Mesenchymal stem cell (in vitro differentiated cells and primary cell): ENCODE data around the gene SERPINE1.
"Not testable (repeated sequence)": the region's sequence is repeated elsewhere in the genome, so short reads cannot be mapped to it uniquely, and the experiment has no call there.

Experiments
- DNase-seq: peaks from one replicate; pipeline ENCODE4 v3.0.0-alpha.2; 2013
- H2AFZ ChIP-seq: one replicate; pipeline ENCODE4 v1.6.1; 2013; ENCODE audit warnings: low read depth, mild to moderate bottlenecking, control low read depth, inconsistent platforms, low read length, moderate library complexity
- H2AK5ac ChIP-seq: 2 replicates; pipeline ENCODE4 v1.6.1; 2013; ENCODE audit warnings: low read length, moderate library complexity, mild to moderate bottlenecking, inconsistent platforms; ENCODE audit not compliant: severe bottlenecking
- H2BK120ac ChIP-seq: one replicate; pipeline ENCODE4 v1.6.1; 2013; ENCODE audit warnings: low read depth, mild to moderate bottlenecking, inconsistent platforms, low read length, moderate library complexity
- H2BK12ac ChIP-seq, 2 experiments: one replicate each; pipeline ENCODE4 v1.6.1; 2013; ENCODE audit warnings: inconsistent platforms in 2 of 2, low read length in 2 of 2, mild to moderate bottlenecking in 2 of 2, moderate library complexity in 2 of 2, control low read depth in 1 of 2
- H2BK15ac ChIP-seq: one replicate; pipeline ENCODE4 v1.6.1; 2013; ENCODE audit warnings: mild to moderate bottlenecking, low read depth, inconsistent platforms; ENCODE audit not compliant: poor library complexity, severe bottlenecking
- H2BK5ac ChIP-seq: 2 replicates; pipeline ENCODE4 v1.6.1; 2013; ENCODE audit warnings: low read depth, mild to moderate bottlenecking, low read length, control low read depth, inconsistent platforms; ENCODE audit not compliant: poor library complexity, severe bottlenecking
- H3K14ac ChIP-seq, 2 experiments: one replicate each; pipeline ENCODE4 v1.6.1; 2013; ENCODE audit warnings: inconsistent platforms in 2 of 2, low read length in 2 of 2, control low read depth in 1 of 2, mild to moderate bottlenecking in 1 of 2, moderate library complexity in 1 of 2
- H3K18ac ChIP-seq, 2 experiments: one replicate each; pipeline ENCODE4 v1.6.1; 2013; ENCODE audit warnings: inconsistent platforms in 2 of 2, low read length in 2 of 2, control low read depth in 1 of 2, low read depth in 1 of 2, mild to moderate bottlenecking in 1 of 2
- H3K23ac ChIP-seq, 2 experiments: one replicate each; pipeline ENCODE4 v1.6.1; 2013; ENCODE audit warnings: inconsistent platforms in 2 of 2, low read length in 2 of 2, mild to moderate bottlenecking in 2 of 2, moderate library complexity in 2 of 2, control low read depth in 1 of 2
- H3K27ac ChIP-seq: 2 replicates; pipeline ENCODE4 v1.5.1; 2013; ENCODE audit warnings: mild to moderate bottlenecking, moderate library complexity, low read length, control low read depth, inconsistent platforms; ENCODE audit not compliant: poor library complexity, severe bottlenecking
- H3K27me3 ChIP-seq, 2 experiments: 2 replicates each; pipeline versions ENCODE4 v1.6.1 to v1.7.0; 2013; ENCODE audit warnings: low read length in 2 of 2, mild to moderate bottlenecking in 2 of 2, moderate library complexity in 2 of 2, control low read depth in 1 of 2, inconsistent platforms in 1 of 2; ENCODE audit not compliant: control insufficient read depth in 1 of 2, insufficient read depth in 1 of 2
- H3K36me3 ChIP-seq, 2 experiments: 2 replicates each; pipeline versions ENCODE4 v1.6.1 to v1.7.0; 2013; ENCODE audit warnings: low read length in 2 of 2, control low read depth in 1 of 2, inconsistent platforms in 1 of 2, low read depth in 1 of 2, mild to moderate bottlenecking in 1 of 2; ENCODE audit not compliant: insufficient read depth in 2 of 2, control insufficient read depth in 1 of 2
- H3K4ac ChIP-seq, 2 experiments: one replicate each; pipeline ENCODE4 v1.6.1; 2013; ENCODE audit warnings: inconsistent platforms in 2 of 2, low read length in 2 of 2, mild to moderate bottlenecking in 2 of 2, moderate library complexity in 2 of 2, control low read depth in 1 of 2, low read depth in 1 of 2
- H3K4me1 ChIP-seq: 2 replicates; pipeline ENCODE4 v1.6.1; 2013; ENCODE audit warnings: low read depth, low read length, control low read depth; ENCODE audit not compliant: control insufficient read depth, insufficient read depth
- H3K4me2 ChIP-seq: 2 replicates; pipeline ENCODE4 v1.6.1; 2013; ENCODE audit warnings: low read length, mild to moderate bottlenecking, inconsistent platforms; ENCODE audit not compliant: poor library complexity, severe bottlenecking
- H3K4me3 ChIP-seq, 2 experiments: 2 replicates each; pipeline versions ENCODE4 v1.5.1 to v1.7.0; 2013; ENCODE audit warnings: low read length in 2 of 2, mild to moderate bottlenecking in 2 of 2, control low read depth in 1 of 2, low read depth in 1 of 2; ENCODE audit not compliant: insufficient read depth in 1 of 2
- H3K79me1 ChIP-seq: replicated peaks from 2 replicates; pipeline ENCODE4 v1.6.1; 2013; ENCODE audit warnings: mild to moderate bottlenecking, control low read depth, low read length, inconsistent platforms; ENCODE audit not compliant: poor library complexity, severe bottlenecking
- H3K9ac ChIP-seq: 2 replicates; pipeline ENCODE4 v1.7.0; 2013; ENCODE audit warnings: mild to moderate bottlenecking, low read length, moderate library complexity
- H3K9me3 ChIP-seq: 2 replicates; pipeline ENCODE4 v1.7.0; 2013; ENCODE audit warnings: mild to moderate bottlenecking, low read length; ENCODE audit not compliant: control insufficient read depth
- H4K8ac ChIP-seq: one replicate; pipeline ENCODE4 v1.6.1; 2013; ENCODE audit warnings: inconsistent platforms, mild to moderate bottlenecking, low read length, moderate library complexity
- H4K91ac ChIP-seq: one replicate; pipeline ENCODE4 v1.6.1; 2013; ENCODE audit warnings: mild to moderate bottlenecking, low read length, inconsistent platforms
- WGBS: methylation state at CpG from one replicate; pipeline ENCODE4 v1.1.7; 2013; ENCODE audit warnings: mixed read lengths; 5-methylcytosine and 5-hydroxymethylcytosine counted together

The SERPINE1 gene

GRCh38 chr7:101109368-101109767 is 17.5 kb upstream of the SERPINE1 start:
- Histone ChIP-seq H3K79me1 (no peaks in the 10 kb centered on the region), H2BK120ac (no peak overlapping the region), H2BK5ac (no peak overlapping the region), H3K36me3 (no peaks in the 10 kb centered on the region), H2AK5ac (peak overlapping the region; percentile 64), H3K27ac (no peak overlapping the region), H3K4ac (peak overlapping the region in 1 of 2 experiments; percentile 76), H3K14ac (no peak overlapping the region), H3K27me3 (no peaks in the 10 kb centered on the region), H2AFZ (no peak overlapping the region), H3K23ac (no peak overlapping the region), H3K9ac (no peak overlapping the region), H3K9me3 (no peaks in the 10 kb centered on the region), H3K4me3 (no peak overlapping the region), H3K18ac (peak overlapping the region; percentile 25 to 44), H4K8ac (no peak overlapping the region), H3K4me2 (no peak overlapping the region), H2BK12ac (peak overlapping the region in 1 of 2 experiments; percentile 3), H2BK15ac (peak overlapping the region; percentile 18), H3K4me1 (peaks cover 27% of the 10 kb centered on the region), H4K91ac (no peak overlapping the region)
- DNase-seq, result no peak
- WGBS, result 90% methylated on average over 6 of the region's 6 CpGs

GRCh38 chr7:101111261-101111660 is 15.6 kb upstream of the SERPINE1 start:
- 92% methylated on average over 5 of the region's 5 CpGs for WGBS
- Histone ChIP-seq H2BK5ac (no peak overlapping the region), H2BK12ac (peak overlapping the region; percentile 60 to 92), H3K23ac (no peak overlapping the region), H3K4me1 (peaks cover 27% of the 10 kb centered on the region), H3K4ac (peak overlapping the region; percentile 73 to 89), H3K27me3 (no peaks in the 10 kb centered on the region), H3K79me1 (no peaks in the 10 kb centered on the region), H2AK5ac (peak overlapping the region; percentile 98), H3K14ac (peak overlapping the region in 1 of 2 experiments; percentile 1), H3K18ac (peak overlapping the region; percentile 25 to 77), H3K9ac (no peak overlapping the region), H2BK120ac (peak overlapping the region; percentile 89), H3K4me3 (no peak overlapping the region), H2AFZ (no peak overlapping the region), H2BK15ac (peak overlapping the region; percentile 73), H4K91ac (peak overlapping the region; percentile 85), H3K9me3 (no peaks in the 10 kb centered on the region), H3K36me3 (no peaks in the 10 kb centered on the region), H3K4me2 (no peak overlapping the region), H4K8ac (peak overlapping the region; percentile 12), H3K27ac (no peak overlapping the region)
- DNase-seq, result no peak

- Histone ChIP-seq H3K9me3 (no peaks in the 10 kb centered on the region), H3K14ac (no peak overlapping the region), H2BK12ac (peak overlapping the region; percentile 64 to 70), H2AK5ac (peak overlapping the region; percentile 23), H3K4me1 (peaks cover 32% of the 10 kb centered on the region), H2BK120ac (peak overlapping the region; percentile 89), H3K18ac (peak overlapping the region; percentile 25 to 73), H2BK15ac (no peak overlapping the region), H3K4me3 (no peak overlapping the region), H3K27ac (peak overlapping the region; percentile 43), H3K36me3 (no peaks in the 10 kb centered on the region), H3K4ac (peak overlapping the region; percentile 52 to 89), H3K9ac (no peak overlapping the region), H3K23ac (no peak overlapping the region), H4K91ac (peak overlapping the region; percentile 79), H4K8ac (peak overlapping the region; percentile 90), H3K27me3 (no peaks in the 10 kb centered on the region), H3K79me1 (no peaks in the 10 kb centered on the region), H2AFZ (no peak overlapping the region), H2BK5ac (no peak overlapping the region), H3K4me2 (no peak overlapping the region)
- 5% methylated on average over 8 of the region's 11 CpGs for WGBS
- peak; percentile 95 for DNase-seq
Measured at GRCh38 chr7:101112233-101112632, 14.7 kb upstream of the SERPINE1 start.

- H2BK15ac ChIP-seq, result peak overlapping the region; percentile 73
- H2AFZ ChIP-seq, H3K4me2 ChIP-seq, H3K27ac ChIP-seq, H3K14ac ChIP-seq, H3K9ac ChIP-seq, H3K79me1 ChIP-seq, H3K9me3 ChIP-seq, H2BK5ac ChIP-seq, H3K4me3 ChIP-seq, H2AK5ac ChIP-seq, H3K27me3 ChIP-seq, H3K36me3 ChIP-seq, DNase-seq, H3K23ac ChIP-seq: not testable (repeated sequence)
- WGBS, result 98% methylated on average over 7 of the region's 7 CpGs
- peaks cover 37% of the 10 kb centered on the region for H3K4me1 ChIP-seq
- H3K4ac ChIP-seq, result peak overlapping the region in 1 of 2 experiments; percentile 59
- peak overlapping the region; percentile 45 for H2BK120ac ChIP-seq
- peak overlapping the region; percentile 84 for H4K8ac ChIP-seq
- H3K18ac ChIP-seq, result peak overlapping the region in 1 of 2 experiments; percentile 37
- H2BK12ac ChIP-seq, result peak overlapping the region; percentile 70 to 94
- H4K91ac ChIP-seq, result peak overlapping the region; percentile 78
Measured at GRCh38 chr7:101113140-101113539, 13.8 kb upstream of the SERPINE1 start.
